Stimulated activated CD4-positive, alpha-beta T cell treated with anti-CD3 and anti-CD28 coated beads, Interleukin-4, amount 100 ng/mL, for 4 hours (primary cell): Measurements from ENCODE around the gene SLC22A15.
"Not testable (repeated sequence)": the region's sequence is repeated elsewhere in the genome, so short reads cannot be mapped to it uniquely, and the experiment has no call there.

ENCODE experiments used
- DNase-seq, 2 experiments: peaks; one replicate each; pipeline ENCODE4 v3.0.0-alpha.2; 2020

Gene SLC22A15

DNA sequence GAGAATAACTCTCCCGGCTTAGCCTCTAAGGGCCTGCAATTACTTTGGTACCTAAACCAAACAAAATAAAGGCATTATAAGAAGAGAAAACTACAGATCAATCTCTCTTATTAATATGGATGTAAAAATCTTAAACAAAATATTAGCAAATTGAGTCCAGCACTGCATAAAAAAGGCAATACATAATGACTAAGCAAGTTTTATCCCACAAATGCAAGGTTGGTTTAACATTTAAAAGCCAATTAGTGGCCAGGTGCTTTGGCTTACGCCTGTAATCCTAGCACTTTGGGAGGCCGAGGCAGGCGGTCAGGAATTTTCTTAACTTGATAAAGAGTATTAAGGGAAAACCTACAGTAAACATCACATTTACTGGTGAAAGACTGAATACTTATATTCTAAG lies 67.8 kb downstream of the SLC22A15 start:
- no peak for DNase-seq

DNA sequence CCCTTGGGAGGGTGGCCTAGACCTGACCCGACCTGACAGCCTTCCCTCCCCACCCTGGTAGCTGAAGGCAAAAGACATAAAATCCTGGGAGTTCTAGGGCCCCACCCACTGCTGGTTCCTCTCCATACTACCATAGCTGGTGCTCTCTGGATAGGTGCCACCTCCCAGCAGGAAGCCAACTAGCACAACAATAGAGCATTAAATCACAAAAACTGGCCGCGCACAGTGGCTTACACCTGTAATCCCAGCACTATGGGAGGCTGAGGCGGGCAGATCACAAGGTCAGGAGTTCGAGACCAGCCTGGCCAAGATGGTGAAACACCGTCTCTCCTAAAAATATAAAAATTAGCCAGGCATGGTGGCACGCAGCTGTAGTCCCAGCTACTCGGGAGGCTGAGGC lies 70.6 kb downstream of the SLC22A15 start:
- DNase-seq = not testable (repeated sequence)

DNA sequence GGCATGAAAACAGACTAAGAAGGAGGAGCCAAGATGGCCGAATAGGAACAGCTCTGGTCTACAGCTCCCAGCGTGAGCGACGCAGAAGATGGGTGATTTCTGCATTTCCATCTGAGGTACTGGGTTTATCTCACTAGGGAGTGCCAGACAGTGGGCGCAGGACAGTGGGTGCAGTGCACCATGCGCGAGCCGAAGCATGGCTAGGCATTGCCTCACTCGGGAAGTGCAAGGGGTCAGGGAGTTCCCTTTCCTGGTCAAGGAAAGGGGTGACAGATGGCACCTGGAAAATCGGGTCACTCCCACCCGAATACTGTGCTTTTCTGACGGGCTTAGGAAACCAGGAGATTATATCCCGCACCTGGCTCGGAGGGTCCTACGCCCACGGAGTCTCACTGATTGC lies 75.6 kb downstream of the SLC22A15 start:
- DNase-seq = not testable (repeated sequence)

DNA sequence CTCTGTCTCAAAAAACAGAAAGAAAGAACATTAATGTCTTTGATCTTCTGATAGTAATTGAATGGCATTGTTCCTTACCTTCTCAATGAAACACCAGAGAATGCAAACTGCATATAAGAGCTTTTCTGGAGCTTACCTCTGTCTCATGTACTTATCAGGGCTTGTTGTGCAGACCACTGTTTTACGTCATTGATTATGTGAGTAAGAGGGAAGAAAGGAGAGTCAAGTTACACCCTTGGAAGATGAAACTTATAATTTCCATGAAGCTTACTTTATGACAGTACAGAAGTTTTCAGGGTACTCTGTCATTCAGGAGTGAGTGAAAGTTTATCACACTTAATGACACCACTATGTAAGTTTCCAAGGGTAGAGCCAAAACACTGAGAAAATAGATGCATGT lies 85.9 kb downstream of the SLC22A15 start:
- DNase-seq = no peak

DNA sequence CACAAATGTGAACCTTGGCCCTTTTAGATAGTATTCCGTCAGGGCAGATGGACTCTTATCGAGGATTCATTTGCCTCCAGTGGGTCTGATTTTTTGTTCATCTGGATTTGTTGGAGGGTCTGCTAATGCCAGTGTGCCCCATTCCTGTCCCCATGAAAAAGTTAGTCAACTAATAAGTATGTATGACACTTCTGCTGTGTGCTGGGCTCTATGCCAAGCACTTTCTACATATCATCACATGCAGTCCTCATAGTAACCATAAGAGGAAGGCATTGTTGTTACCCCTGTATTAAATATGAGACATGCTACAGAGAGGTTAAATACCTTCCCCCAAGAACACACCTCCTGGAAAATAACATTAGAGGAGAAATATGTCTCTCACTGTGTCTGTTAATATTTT lies 88.3 kb downstream of the SLC22A15 start:
- no peak for DNase-seq

DNA sequence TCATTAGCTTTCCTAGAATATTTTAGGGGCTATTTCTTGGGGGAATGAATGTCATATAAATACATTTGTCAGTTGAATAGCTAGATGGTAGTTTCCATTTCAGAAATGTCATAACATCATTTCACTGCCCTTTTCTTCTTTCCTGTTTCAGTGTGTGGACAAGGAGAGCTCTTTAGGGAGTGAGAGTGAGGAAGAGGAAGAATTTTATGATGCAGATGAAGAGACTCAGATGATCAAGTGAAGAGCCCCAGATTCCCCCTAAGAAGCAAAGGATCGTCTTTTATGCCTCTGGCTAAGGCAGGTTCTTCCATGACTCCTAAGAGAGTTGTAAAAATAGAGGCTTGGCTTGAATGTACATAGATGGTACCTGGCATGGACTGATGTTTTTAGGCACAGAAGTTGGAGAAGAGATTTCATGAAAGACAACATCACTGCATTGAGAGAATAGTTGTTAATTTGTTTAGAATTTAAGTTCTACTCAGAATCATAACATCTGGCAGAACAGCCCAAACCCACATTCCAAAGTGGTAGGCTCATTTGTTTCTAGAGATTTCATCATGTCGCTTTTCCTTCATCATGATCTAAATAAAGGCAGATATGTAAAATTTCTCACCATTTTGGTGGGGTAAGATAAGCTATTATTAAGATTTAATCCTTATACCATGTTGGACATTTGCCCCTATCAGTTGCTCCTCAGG lies 90.7 kb downstream of the SLC22A15 start:
- DNase-seq = no peak

DNA sequence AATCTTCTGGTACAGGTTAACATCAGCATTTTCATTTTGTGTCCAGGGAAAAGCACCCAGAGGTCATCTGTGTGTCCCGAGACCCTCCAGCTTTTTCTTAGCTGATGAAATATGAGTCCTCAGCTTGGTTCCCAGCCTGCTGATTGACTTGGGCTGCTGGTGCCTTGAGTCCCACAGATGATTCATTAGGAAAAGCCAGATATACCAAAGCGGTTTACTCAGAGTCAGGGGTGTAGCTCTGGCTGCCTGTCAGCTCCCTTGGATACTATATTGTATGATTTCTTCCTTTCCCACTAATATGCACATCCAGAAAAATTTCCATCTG lies 91.2 kb downstream of the SLC22A15 start:
- DNase-seq = no peak

DNA sequence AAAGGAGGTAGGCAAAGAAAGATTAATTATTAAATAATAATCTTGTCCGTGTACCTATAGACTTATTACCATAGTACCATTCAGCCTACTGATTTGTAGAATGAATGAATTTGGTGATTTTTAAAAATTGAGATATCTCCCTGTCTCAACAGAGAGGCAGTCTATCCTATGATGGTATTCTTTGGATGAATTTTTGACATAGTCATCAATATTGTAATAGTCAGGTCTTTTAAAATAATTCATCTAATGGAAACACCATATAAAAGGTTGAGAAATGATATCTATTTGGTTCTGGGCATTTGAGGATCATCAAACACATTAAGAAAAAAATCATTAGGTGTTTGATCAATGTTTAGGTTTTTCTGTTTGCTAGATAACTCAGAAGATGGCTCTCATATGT lies 99.3 kb downstream of the SLC22A15 start:
- no peak for DNase-seq

DNA sequence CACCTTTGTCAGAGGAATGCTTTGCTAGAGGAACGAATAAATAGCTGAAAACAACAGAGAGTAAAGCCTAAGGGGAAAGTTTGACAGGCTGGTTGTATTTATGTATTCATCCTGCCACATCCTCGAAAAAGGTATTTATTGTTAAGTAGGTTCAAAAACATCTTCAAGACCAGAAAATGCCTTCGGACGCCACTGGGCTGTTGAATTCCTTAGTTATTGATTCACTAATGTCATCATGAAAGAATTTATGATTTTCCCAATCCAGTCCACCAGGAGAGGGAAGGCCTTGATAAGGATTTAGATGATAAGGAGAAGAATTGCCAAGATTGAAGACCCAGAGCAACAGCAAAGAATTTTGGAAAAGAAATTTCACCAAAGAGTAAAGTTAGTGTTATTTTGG lies 99.7 kb downstream of the SLC22A15 start:
- no peak for DNase-seq

DNA sequence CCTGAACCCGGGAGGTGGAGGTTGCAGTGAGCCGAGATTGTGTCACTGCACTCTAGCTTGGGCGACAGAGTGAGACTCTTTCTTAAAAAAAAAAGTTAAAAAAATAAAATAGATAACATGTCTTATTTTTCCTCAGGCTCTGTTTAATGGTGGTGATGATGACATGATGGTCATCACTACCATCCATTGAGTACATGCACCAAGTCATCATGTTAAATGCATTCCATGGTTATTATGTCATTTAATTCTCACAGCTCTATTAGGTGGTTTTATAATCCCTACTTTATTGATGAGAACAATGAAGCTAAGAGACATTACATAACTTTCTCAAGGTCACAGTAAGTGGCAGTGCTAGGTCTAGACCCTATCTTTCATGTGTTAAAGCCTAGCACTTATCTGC lies 100.5 kb downstream of the SLC22A15 start:
- DNase-seq = no peak

DNA sequence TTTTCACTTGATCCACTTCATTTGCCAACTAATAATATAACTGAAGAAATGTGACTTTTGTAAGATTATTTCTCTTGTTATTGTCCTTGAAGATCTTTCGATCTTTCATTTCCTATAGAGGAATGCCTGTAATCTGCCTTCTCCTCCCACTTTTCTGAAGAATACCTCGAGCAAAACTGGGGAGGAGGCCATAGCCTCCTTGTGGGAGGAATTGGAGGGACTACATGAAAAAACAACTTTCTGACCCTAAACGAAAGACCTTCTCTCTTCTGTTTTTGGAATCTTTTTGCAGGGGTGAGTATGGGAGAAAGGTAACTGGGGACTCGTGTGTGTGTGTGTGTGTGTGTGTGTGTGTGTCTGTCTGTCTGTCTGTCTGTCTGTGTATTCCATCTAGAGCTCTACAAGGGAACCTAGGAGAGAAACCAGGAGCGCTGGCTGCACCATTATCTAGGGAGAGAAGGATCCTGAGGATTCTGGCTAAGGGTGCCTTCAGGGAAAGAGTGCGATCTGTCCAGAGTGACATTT lies 102.4 kb downstream of the SLC22A15 start:
- DNase-seq = no peak

DNA sequence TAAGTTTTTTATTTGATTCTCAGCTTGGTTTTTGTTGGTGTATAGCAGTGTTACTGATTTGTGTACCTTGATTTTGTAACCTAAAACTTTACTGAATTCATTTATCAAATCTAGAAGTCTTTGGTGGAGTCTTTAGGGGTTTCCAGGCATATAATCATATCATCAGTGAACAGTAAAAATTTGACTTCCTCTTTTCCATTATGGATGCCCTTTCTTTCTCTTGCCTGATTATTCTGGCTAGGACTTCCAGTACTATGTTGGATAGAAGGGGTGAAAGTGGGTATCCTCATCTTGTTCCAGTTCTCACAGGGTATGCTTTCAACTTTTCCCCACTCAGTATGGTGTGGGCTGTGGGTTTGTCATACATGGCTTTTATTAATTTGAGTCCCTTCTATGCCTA lies 111.3 kb downstream of the SLC22A15 start:
- no peak for DNase-seq

DNA sequence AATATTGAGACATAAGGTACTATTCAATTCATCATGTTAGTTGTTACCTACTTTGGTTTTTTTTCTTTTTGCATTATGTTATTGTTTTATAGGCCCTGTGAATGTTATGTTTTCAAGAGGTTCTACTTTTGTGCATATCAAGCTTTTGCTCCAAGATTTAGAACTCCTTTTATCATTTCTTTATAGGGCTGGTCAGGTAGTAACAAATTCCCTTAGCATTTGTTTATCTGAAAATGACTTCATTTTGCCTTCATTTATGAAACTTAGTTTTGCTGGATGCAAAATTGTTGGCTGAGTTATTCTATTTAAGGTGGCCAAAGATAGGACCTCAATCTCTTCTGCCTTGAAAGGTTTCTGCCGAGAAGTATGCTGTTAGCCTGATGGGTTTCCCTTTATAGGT lies 113.6 kb downstream of the SLC22A15 start:
- DNase-seq = no peak

DNA sequence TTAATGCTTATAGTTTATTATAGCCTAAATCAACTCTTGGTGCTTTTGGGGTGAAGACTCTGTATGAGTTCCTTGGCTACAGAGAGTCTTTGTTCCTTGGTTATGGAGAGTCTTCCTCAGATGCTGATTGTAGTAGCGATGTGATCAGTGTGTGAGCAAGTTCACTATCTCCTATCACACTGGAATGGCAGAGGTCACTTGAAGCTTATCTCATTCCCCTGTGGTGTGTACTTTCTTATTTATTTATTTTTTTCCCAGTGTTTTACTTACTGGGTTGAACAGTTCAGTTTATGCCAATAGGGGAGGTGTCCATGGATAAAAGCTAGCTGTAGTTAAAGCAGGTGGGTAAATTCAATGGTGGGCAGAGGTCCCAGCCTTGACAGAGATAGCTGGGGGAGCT lies 114.8 kb downstream of the SLC22A15 start:
- no peak for DNase-seq

DNA sequence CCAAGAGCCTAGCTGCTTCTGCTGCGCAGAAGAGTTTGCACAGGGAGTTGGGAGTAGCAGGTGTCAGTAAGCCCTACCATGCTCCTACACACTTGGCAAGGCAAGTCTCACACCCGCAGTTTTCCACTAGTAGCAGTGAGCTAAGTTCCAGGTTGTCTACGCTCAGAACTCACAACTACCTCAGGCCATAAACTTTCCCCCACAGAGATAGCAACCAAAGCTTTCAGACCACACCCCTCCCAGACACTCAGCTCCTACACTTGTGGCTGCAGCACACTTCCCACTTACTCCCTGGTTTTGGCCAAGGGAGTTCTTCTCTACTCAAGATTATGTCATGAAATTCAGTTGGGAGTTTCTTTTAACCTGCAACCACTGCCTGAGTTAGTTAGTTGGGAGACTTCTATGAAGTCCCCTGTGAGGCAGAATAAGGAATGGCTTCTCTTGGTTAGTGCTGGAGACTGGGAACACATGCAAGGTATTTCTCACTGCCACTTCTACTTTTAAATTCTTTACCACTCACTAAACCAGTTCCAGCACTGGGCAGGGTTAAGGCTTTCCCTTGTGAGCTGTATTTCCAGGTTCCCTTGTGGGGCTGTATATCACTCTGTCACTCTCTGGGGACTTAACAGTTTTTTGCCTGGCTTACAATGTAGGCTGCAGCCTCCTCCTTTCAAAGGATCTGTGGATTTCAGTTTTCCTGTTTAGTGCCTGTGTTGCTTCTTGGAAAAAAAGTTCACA lies 116.6 kb downstream of the SLC22A15 start:
- no peak for DNase-seq

DNA sequence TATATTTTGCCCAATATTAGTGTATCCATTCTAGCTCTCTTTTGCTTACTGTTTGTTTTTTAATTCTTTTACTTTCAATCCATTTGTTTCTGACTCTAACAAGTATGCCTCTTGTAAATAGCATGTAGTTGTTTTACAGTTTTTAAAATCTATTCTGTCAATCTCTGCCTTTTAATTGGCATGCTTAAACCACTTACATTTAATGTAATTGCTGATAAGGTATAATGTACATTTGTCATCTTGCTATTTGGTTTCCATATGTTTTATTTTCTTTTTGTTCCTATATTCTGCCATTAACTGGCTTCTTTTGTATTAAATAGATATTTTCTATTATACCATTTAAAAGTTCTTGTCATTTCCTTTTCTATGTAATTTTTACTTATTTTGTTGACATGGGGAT lies 118.7 kb downstream of the SLC22A15 start:
- DNase-seq = no peak

DNA sequence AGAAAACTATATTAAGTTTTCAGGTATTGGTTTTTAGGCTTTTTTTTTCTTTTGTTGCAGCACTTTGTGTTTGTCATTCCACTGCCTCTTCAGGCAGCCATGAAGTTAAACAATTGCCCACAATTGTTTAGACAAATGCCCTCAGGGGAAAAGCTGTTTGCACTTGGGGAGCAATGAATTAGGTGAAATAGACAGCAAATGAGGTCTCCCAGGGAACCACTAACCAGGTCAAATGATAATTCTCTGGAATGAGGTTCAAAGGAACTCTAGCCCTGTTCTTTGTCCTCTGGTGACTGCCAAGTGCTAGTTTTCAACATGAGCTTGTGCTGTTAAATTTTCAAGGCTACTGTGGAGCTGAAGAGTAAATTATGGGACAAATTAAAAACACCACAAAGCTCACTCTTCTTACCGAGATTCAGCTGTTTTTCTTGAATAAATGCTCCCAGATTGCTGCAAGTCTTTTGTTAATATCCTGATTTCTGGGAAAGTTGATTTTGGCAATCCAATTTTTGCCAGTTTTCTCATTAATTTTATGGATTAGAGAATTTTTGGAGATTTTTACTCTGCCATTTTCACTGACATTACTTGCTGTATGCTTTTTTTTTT lies 119.8 kb downstream of the SLC22A15 start:
- DNase-seq = no peak

DNA sequence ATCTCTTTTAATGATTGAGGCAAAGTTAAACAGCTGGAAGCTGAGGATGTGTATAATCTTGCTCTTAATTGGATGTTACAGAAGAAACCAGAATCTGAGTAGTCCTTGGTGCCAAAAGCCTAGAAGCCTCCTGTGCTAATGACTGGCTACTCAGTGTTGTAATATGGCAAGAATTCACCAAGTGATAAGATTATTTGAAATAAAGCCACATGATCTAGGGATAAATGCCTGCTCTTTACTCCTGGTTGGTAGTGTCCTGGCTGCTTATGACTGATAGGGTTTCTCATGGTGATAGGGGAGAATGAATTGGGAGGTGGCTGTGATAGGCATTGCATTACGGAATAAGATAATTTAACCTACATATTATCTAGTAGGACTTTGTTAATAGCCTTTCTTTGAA lies 121.3 kb downstream of the SLC22A15 start:
- DNase-seq = no peak

DNA sequence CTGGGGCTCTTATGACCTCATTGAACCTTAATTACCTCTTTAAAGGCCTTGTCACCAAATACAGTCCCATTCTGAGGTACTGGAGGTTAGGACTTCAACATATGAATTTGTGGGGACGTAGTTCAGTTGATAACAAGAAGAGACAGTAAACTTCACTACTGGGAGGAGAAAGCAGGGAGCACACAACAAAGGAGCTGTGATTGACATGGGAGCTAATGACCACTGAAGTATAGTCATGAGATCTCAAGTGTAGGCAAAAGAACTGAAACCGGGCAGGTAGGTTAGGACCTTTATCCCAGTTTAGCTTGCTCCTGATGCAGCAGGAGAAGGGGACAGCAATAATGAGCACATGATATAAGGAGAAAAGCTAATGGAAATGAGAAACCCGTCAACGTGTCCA lies 123.1 kb downstream of the SLC22A15 start:
- DNase-seq = no peak

DNA sequence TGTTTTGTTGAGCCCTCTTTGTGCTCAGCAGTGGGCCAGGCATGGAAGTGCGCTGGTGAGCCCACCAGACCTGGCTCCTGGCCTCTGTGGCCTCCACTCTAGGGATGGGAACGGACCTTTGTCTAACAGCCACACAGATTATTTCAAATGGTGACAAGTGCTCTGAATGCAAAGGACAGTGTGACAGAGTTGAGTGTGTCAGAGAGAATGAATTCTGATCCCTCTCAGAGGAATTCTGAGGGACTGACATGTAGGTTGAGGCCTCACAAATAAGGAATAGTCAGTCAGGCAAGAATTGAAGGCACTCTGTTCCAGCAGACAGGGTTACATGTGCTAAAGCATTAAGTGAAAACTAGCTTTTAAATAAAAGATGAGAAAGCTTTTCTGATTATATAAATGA lies 123.6 kb downstream of the SLC22A15 start:
- DNase-seq = no peak

DNA sequence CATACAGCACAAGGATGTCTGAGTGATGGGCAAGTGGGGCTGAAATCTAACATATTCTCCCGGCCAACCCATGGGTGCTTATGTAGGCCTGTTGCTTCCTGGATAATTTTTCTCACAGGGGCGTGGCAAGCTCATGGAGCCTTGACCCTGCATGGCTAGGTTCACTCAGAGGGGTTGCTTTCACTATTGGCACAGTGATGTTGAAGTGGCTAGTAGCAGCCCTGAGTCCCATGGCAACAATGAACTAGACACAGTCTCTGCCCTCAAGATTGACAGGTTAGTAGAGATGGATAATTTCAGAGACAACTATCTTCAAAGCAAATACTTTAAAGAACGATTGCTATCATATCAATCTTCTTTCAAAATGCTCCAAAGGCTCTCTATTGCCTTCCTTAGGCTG lies 128.4 kb downstream of the SLC22A15 start:
- DNase-seq = no peak

DNA sequence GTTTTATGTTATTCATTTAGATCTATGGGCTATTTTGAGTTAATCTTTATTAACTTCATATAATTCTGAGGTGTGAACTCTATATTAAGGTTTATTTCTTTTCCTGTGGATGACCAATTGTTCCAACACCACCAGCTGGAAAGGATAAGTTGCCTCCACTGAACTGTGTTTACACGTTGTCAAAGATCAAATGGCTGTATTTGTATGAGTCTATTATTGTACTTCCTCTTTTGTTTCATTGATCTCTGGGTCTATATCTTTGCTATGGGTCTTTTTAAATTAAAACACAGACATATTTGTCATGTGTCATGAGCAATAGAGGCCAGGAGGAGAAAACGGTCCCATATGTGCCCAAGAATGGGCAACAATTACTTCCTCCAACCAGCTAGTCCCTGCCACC lies 129.7 kb downstream of the SLC22A15 start:
- DNase-seq = no peak

DNA sequence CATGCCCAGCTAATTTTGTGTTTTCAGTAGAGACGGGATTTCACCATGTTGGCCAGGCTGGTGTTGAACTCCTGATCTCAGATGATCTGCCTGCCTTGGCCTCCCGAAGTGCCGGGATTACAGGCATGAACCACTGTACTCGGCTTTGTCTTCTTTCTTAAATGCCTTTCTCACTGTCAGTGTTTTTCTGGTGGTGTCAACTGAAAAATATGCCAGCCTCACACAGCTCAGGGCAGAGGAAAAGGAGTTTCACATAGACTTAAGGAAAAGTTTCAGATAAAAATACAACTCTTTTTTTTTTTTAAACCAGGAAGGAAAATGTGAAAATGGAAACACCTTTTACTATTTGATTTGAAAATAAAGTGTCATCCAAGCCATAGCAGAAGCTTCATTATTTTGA lies 130.3 kb downstream of the SLC22A15 start:
- no peak for DNase-seq

DNA sequence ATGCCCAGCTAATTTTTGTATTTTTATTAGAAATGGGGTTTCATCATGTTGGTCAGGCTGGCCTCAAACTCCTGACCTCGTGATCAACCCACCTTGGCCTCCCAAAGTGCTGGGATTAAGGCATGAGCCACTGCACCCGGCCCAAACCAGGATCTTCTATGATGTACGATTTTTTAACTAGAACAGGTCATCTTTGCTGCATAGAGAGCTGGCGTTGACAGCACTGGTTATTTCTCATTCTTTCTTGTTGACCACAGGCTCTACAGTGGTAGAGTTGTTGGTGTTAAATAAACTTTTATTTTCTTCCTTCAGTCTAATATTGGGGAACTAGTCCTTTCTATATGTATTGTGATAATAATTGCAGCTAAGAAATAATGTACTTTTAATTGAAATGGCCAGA lies 131.1 kb downstream of the SLC22A15 start:
- DNase-seq = no peak
